Activated naive CD8-positive, alpha-beta T cell treated with anti-CD3 and anti-CD28 coated beads for 36 hours (primary cell): Measurements from ENCODE around the gene RPRD2. TPM values are rescaled to one million over a fixed set of nuclear protein-coding genes. Genes with fewer than 3 reads are reported as not detected.
"Not testable (repeated sequence)": the region's sequence is repeated elsewhere in the genome, so short reads cannot be mapped to it uniquely, and the experiment has no call there.

Experiments used
- DNase-seq: peaks from one replicate; pipeline ENCODE4 v3.0.0; 2021
- H3K27ac Mint-ChIP-seq: one replicate; pipeline ENCODE4 v1.8.0; 2022; ENCODE audit warnings: mild to moderate bottlenecking, moderate library complexity, mixed read lengths
- H3K27me3 Mint-ChIP-seq: one replicate; pipeline ENCODE4 v1.8.0; 2022; ENCODE audit warnings: mild to moderate bottlenecking, mixed read lengths
- H3K36me3 Mint-ChIP-seq: one replicate; pipeline ENCODE4 v1.8.0; 2021; ENCODE audit warnings: mild to moderate bottlenecking, mixed read lengths
- H3K4me1 Mint-ChIP-seq: one replicate; pipeline ENCODE4 v1.8.0; 2021; ENCODE audit warnings: mixed read lengths
- H3K4me3 Mint-ChIP-seq: one replicate; pipeline ENCODE4 v1.8.0; 2022; ENCODE audit warnings: mild to moderate bottlenecking, moderate library complexity, mixed read lengths
- H3K9me3 Mint-ChIP-seq: one replicate; pipeline ENCODE4 v1.8.0; 2022; ENCODE audit warnings: mixed read lengths
- total RNA-seq, 2 experiments: library from RNA; stranded (reverse); gene quantifications; one replicate each; pipeline ENCODE4 v1.2.3, GENCODE V29; 2021

RPRD2 gene
- total RNA-seq, 2 experiments from 2014 or later = 21.7 to 22.8 TPM

GRCh38 chr1:150376110-150376509 is 12.2 kb downstream of the RPRD2 start:
- peak overlapping the region; percentile 57 for H3K27ac Mint-ChIP-seq
- H3K4me1 Mint-ChIP-seq = peaks cover 49% of the 10 kb centered on the region
- H3K9me3 Mint-ChIP-seq = no peaks in the 10 kb centered on the region
- H3K27me3 Mint-ChIP-seq = no peaks in the 10 kb centered on the region
- no peak overlapping the region for H3K4me3 Mint-ChIP-seq
- peaks cover 9% of the 10 kb centered on the region for H3K36me3 Mint-ChIP-seq
- DNase-seq = no peak

GRCh38 chr1:150383631-150384324 is 19.8 kb downstream of the RPRD2 start:
- DNase-seq = no peak
- Mint-ChIP-seq H3K4me3 (no peak overlapping the region), H3K36me3 (peaks cover 3% of the 10 kb centered on the region), H3K27ac (no peak overlapping the region), H3K27me3 (no peaks in the 10 kb centered on the region), H3K9me3 (peaks cover 1% of the 10 kb centered on the region), H3K4me1 (peaks cover 36% of the 10 kb centered on the region)

DNA sequence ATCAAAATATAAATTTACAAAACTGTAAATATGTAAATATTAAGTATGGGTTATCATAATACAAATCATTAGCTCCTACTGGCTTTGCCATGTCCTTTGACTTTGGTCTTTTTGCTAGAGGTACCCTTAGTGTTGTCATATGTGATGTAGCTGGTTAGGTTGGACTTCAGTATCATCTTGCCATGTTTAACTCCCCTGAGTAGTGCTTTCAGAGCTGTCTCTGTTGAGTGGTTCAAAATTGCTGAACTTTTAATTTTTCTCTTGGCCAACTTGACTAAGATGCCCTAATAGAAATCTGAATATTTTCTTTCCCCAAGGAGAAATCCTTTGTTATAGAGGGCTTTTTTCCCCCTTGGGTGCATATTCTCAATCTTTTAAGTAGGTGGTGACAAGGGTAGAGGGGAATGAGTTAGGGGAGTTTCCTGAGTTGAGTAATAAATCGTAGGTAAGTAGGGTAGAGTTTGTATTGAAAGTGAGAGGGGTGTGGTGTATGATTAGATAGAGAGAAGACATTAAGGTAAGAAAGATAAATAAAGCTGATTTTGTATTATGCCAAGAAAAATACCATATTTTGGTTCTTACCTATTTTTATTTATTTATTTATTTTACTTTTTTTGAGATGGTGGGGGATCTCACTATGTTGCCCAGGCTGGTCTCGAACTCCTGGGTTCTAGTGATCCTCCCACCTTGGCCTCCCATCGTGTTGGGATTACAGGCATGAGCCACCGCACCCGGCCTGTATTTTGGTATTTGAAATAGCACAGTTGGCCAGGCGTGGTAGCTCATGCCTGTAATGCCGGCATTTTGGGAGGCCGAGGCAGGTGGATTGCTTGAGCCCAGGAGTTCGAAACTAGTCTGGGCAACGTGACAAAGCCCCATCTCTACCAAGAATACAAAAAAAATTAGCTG is 21.8 kb downstream of the RPRD2 start:
- H3K36me3 Mint-ChIP-seq = peaks cover 5% of the 10 kb centered on the region
- peaks cover 41% of the 10 kb centered on the region for H3K4me1 Mint-ChIP-seq
- no peak for DNase-seq
- peaks cover 1% of the 10 kb centered on the region for H3K9me3 Mint-ChIP-seq
- H3K27me3 Mint-ChIP-seq = no peaks in the 10 kb centered on the region
- peak overlapping the region; percentile 10 for H3K27ac Mint-ChIP-seq
- no peak overlapping the region for H3K4me3 Mint-ChIP-seq

GRCh38 chr1:150386592-150386991 is 22.6 kb downstream of the RPRD2 start:
- H3K27me3 Mint-ChIP-seq = no peaks in the 10 kb centered on the region
- peaks cover 5% of the 10 kb centered on the region for H3K36me3 Mint-ChIP-seq
- H3K4me1 Mint-ChIP-seq = peaks cover 39% of the 10 kb centered on the region
- H3K9me3 Mint-ChIP-seq = peaks cover 1% of the 10 kb centered on the region
- H3K27ac Mint-ChIP-seq = no peak overlapping the region
- no peak for DNase-seq
- no peak overlapping the region for H3K4me3 Mint-ChIP-seq

- Mint-ChIP-seq H3K4me3 (no peak overlapping the region), H3K27me3 (no peaks in the 10 kb centered on the region), H3K4me1 (peaks cover 42% of the 10 kb centered on the region), H3K36me3 (peaks cover 5% of the 10 kb centered on the region), H3K27ac (no peak overlapping the region), H3K9me3 (peaks cover 1% of the 10 kb centered on the region)
- DNase-seq = no peak
Measured at GRCh38 chr1:150387200-150387599, 23.3 kb downstream of the RPRD2 start.

DNA sequence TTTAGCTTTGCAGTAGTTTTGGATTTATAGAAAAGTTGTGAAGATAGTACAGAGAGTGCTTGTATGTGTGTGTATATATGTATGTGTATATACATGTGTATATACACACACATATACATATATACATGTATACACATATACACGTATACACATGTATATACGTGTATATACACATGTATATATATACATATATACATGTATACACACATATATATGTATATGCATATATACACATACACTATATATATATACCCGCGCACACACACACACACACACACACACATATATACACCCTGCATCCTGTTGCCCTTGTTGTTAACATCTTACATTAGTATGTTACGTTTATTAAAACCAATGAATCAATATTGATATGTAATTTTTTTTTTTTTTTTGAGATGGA is 24.3 kb downstream of the RPRD2 start:
- Mint-ChIP-seq H3K27ac (no peak overlapping the region), H3K36me3 (peaks cover 5% of the 10 kb centered on the region), H3K4me1 (peaks cover 42% of the 10 kb centered on the region), H3K27me3 (no peaks in the 10 kb centered on the region), H3K9me3 (peaks cover 1% of the 10 kb centered on the region), H3K4me3 (no peak overlapping the region)
- DNase-seq = no peak

DNA sequence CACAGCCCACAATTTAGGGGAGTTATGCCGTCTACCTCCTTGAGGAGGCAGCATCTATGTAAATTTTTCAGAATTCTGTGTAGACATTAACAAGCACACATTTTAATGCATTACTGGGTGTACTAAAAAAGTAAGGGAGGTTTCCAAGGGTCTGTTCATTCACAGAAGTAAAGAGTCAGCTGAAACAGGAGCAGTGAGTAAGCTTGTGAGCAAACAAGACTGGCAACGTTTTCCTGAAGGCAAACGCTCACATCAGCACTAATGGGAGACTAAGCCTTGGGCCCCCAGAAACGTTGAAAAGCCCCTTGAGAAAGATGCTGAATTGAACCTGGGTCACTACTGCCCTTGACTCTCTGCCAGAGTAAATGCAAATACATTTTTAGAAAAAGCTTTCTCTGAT is 25.7 kb downstream of the RPRD2 start:
- peak overlapping the region; percentile 1 for H3K27ac Mint-ChIP-seq
- H3K4me1 Mint-ChIP-seq = peaks cover 36% of the 10 kb centered on the region
- H3K4me3 Mint-ChIP-seq = no peak overlapping the region
- peaks cover 7% of the 10 kb centered on the region for H3K36me3 Mint-ChIP-seq
- no peak for DNase-seq
- H3K9me3 Mint-ChIP-seq = peaks cover 1% of the 10 kb centered on the region
- no peaks in the 10 kb centered on the region for H3K27me3 Mint-ChIP-seq

GRCh38 chr1:150392627-150393026 is 28.7 kb downstream of the RPRD2 start:
- H3K9me3 Mint-ChIP-seq = peaks cover 10% of the 10 kb centered on the region
- H3K4me1 Mint-ChIP-seq = peaks cover 40% of the 10 kb centered on the region
- H3K4me3 Mint-ChIP-seq = no peak overlapping the region
- DNase-seq = no peak
- no peaks in the 10 kb centered on the region for H3K27me3 Mint-ChIP-seq
- peaks cover 27% of the 10 kb centered on the region for H3K36me3 Mint-ChIP-seq
- no peak overlapping the region for H3K27ac Mint-ChIP-seq

DNA sequence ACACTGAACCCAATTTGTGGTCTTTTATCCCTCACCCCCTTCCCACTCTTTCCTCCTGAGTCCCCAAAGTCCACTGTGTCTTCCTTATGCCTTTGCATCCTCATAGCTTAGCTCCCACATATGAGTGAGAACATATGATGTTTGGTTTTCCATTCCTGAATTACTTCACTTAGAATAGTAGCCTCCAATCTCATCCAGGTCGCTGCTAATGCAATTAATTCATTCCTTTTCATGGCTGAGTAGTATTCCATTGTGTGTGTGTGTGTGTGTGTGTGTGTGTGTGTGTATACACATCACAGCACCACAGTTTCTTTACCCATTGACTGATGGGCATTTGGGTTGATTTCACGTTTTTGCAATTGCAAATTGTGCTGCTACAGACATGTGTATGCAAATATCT is 31.2 kb downstream of the RPRD2 start:
- peaks cover 29% of the 10 kb centered on the region for H3K4me1 Mint-ChIP-seq
- peaks cover 33% of the 10 kb centered on the region for H3K36me3 Mint-ChIP-seq
- not testable (repeated sequence) for H3K4me3 Mint-ChIP-seq, H3K27me3 Mint-ChIP-seq, H3K27ac Mint-ChIP-seq, DNase-seq
- peaks cover 13% of the 10 kb centered on the region for H3K9me3 Mint-ChIP-seq

- Mint-ChIP-seq H3K27ac (peak overlapping the region; percentile 69), H3K36me3 (peaks cover 36% of the 10 kb centered on the region), H3K4me3 (no peak overlapping the region), H3K4me1 (peaks cover 28% of the 10 kb centered on the region), H3K27me3 (no peaks in the 10 kb centered on the region), H3K9me3 (peaks cover 14% of the 10 kb centered on the region)
- DNase-seq = no peak
Measured at GRCh38 chr1:150397392-150398032, 33.6 kb downstream of the RPRD2 start.

DNA sequence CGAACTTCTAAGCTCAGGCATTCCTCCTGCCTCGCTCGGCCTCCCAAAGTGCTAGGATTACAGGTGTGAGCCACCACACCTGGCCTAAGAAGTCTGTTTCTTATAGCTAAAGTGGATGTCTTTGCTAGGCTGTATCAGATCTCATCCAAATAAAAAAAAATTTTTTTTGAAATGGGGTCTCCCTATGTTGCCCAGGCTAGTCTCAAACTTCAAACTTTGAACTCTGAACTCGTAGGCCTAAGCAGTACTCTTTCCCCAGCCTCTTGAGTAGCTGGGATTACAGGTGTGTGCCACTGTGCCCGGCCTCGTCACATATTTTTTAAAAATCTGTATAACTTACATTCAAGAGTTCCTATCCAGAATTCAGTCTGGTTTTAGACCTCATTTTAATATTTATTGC is 40.5 kb downstream of the RPRD2 start:
- Mint-ChIP-seq H3K4me1 (peaks cover 34% of the 10 kb centered on the region), H3K4me3 (no peak overlapping the region), H3K27me3 (no peaks in the 10 kb centered on the region), H3K9me3 (peaks cover 4% of the 10 kb centered on the region), H3K27ac (no peak overlapping the region), H3K36me3 (peaks cover 12% of the 10 kb centered on the region)
- no peak for DNase-seq

DNA sequence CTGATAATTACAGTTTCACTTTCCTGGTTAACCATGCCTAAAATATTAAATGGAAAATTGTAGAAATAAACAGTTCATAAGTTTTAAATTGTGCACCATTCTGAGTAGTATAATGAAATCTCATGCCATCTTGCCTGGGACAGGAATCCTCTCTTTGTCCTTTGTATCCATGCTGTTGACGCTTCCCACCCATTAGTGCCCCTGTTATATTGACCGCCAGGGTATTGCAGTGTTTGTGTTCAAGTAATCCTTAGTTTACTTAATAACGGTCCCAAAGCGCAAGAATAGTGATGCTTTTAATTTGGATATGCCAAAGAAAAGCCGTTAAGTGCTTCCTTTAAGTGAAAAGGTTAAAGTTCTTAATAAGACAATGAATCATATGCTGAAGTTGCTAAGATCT is 41.7 kb downstream of the RPRD2 start:
- Mint-ChIP-seq H3K4me1 (peaks cover 40% of the 10 kb centered on the region), H3K27me3 (no peaks in the 10 kb centered on the region), H3K36me3 (peaks cover 4% of the 10 kb centered on the region), H3K9me3 (no peaks in the 10 kb centered on the region), H3K27ac (peak overlapping the region; percentile 22), H3K4me3 (no peak overlapping the region)
- DNase-seq = no peak

DNA sequence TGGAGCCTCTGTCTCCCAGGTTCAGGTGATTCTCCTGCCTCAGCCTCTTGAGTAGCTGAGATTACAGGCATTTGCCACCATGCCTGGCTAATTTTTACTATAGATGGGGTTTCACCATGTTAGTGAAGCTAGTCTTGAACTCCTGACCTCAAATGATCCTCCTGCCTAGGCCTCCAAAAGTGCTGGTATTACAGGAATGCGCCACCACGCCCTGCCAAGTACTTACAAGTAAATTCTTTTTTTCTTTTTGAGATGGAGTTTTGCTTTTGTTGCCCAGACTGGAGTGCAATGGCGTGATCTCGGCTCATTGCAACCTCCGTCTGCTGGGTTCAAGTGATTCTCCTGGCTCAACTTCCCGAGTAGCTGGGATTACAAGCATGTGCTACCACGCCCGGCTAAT is 42.5 kb downstream of the RPRD2 start:
- H3K4me1 Mint-ChIP-seq = peaks cover 42% of the 10 kb centered on the region
- H3K4me3 Mint-ChIP-seq = no peak overlapping the region
- no peak overlapping the region for H3K27ac Mint-ChIP-seq
- no peaks in the 10 kb centered on the region for H3K27me3 Mint-ChIP-seq
- peaks cover 4% of the 10 kb centered on the region for H3K36me3 Mint-ChIP-seq
- no peak for DNase-seq
- no peaks in the 10 kb centered on the region for H3K9me3 Mint-ChIP-seq

DNA sequence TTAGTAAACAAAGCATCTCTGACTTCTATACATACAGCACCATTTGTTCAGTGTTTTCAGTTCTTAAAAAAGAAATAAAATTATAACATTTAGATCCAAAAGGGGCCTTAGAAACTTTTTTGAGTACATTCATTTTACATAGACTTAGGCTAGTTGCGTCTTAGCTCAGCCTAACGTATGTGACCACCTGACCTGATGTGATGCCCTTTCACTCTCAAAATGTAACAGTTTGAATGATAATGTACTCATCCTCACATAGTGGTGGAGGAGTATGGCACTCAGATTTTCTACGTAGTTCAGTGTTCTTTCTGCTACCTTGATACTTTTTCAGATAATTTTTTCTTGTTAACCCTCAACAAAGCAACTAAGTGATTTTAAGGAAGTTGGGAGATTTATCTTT is 43.4 kb downstream of the RPRD2 start:
- no peak overlapping the region for H3K27ac Mint-ChIP-seq
- H3K4me3 Mint-ChIP-seq = no peak overlapping the region
- no peak for DNase-seq
- peaks cover 4% of the 10 kb centered on the region for H3K36me3 Mint-ChIP-seq
- peaks cover 47% of the 10 kb centered on the region for H3K4me1 Mint-ChIP-seq
- no peaks in the 10 kb centered on the region for H3K9me3 Mint-ChIP-seq
- no peaks in the 10 kb centered on the region for H3K27me3 Mint-ChIP-seq

GRCh38 chr1:150408800-150409199 is 44.9 kb downstream of the RPRD2 start:
- peaks cover 51% of the 10 kb centered on the region for H3K4me1 Mint-ChIP-seq
- H3K36me3 Mint-ChIP-seq = no peaks in the 10 kb centered on the region
- H3K4me3 Mint-ChIP-seq = no peak overlapping the region
- H3K27me3 Mint-ChIP-seq = no peaks in the 10 kb centered on the region
- DNase-seq = no peak
- no peaks in the 10 kb centered on the region for H3K9me3 Mint-ChIP-seq
- H3K27ac Mint-ChIP-seq = no peak overlapping the region
